Gastrocnemius medialis (tissue), 4 donors: Measurements from ENCODE around the gene PIP5K1C. TPM values are rescaled to one million over a fixed set of nuclear protein-coding genes. Genes with fewer than 3 reads are reported as not detected.

ENCODE experiments used
- ATAC-seq, 2 donors: fragments of 150-250 bp; one replicate each; pipeline ENCODE4 v1.9.1; 2016
- DNase-seq, 2 donors: peaks; one replicate each; pipeline ENCODE4 v3.0.0-alpha.2; 2019
- H3K27ac ChIP-seq, 4 donors: fragments of 200-600 bp; sonication (generic); 1 replicate in 1 of 4; 2 replicates in 3 of 4; pipeline ENCODE4 v1.5.1; 2016 to 2018; ENCODE audit warnings: mild to moderate bottlenecking in 2 of 4, moderate library complexity in 1 of 4
- H3K27me3 ChIP-seq, 3 donors: fragments of 200-600 bp; sonication (generic) in 2 of 3; 1 replicate in 1 of 3; 2 replicates in 2 of 3; pipeline versions ENCODE4 v1.5.1 to v1.6.0; 2016 to 2019; ENCODE audit warnings: mild to moderate bottlenecking in 1 of 3, moderate library complexity in 1 of 3
- H3K36me3 ChIP-seq, 2 donors: fragments of 200-600 bp; sonication (generic) in 1 of 2; one replicate each; pipeline ENCODE4 v1.5.1; 2017 to 2018
- H3K4me1 ChIP-seq, 2 donors: fragments of 200-600 bp; sonication (generic) in 1 of 2; one replicate each; pipeline ENCODE4 v1.5.1; 2016 to 2017; ENCODE audit warnings: mild to moderate bottlenecking in 2 of 2
- H3K4me3 ChIP-seq, 4 donors: fragments of 200-600 bp; sonication (generic) in 3 of 4; 1 replicate in 1 of 4; 2 replicates in 3 of 4; pipeline ENCODE4 v1.5.1; 2016 to 2019; ENCODE audit warnings: mild to moderate bottlenecking in 2 of 4
- H3K9me3 ChIP-seq, 3 donors: fragments of 200-600 bp; sonication (generic) in 2 of 3; 1 replicate in 1 of 3; 2 replicates in 2 of 3; pipeline ENCODE4 v1.5.1; 2016 to 2019
- CTCF ChIP-seq, 5 experiments: fragments of 450-650 bp in 3 of 5; fragments of 200-600 bp in 2 of 5; sonication (generic) in 2 of 5; IDR thresholded peaks in 4 of 5; conservative IDR thresholded peaks in 1 of 5; 1 replicate in 4 of 5; 2 replicates in 1 of 5; pipeline ENCODE4 v1.5.1; 2016 to 2019; ENCODE audit warnings: antibody characterized with exemption in 5 of 5, mild to moderate bottlenecking in 3 of 5, moderate library complexity in 3 of 5
- POLR2A ChIP-seq, 2 donors: fragments of 450-650 bp; IDR thresholded peaks; one replicate each; pipeline ENCODE4 v1.6.1; 2017; ENCODE audit warnings: antibody characterized with exemption in 2 of 2, mild to moderate bottlenecking in 2 of 2, moderate library complexity in 2 of 2
- in situ Hi-C, 4 donors: fragments of 200-750 bp; cut with MboI; loops; one replicate each; pipeline versions ENCODE4 v1.15.0 to v1.8.0; 2017; ENCODE audit warnings: low sequenced_read_pairs in 4 of 4
- intact Hi-C: fragments of 100-400 bp; cut with DNase I; formaldehyde crosslinking; loops from one replicate; pipeline ENCODE4 v1.15.1; 2023; ENCODE audit warnings: low total_unique reads
- total RNA-seq, 4 donors: library from RNA; depleted of rRNA; stranded (reverse); fragments of >200 nt; gene quantifications; one replicate each; pipeline versions ENCODE4 v1.1.0 to v1.2.3, GENCODE V29; 2016

PIP5K1C gene
- total RNA-seq, 4 donors from 2014 or later: 8.2 to 18.0 (median 17.3) TPM

GRCh38 chr19:3621689-3622088, 78.6 kb downstream of the PIP5K1C start:
- Histone ChIP-seq H3K27me3 (no peaks in the 10 kb centered on the region), H3K36me3 (peaks cover 0 to 23% of the 10 kb centered on the region in 2 donors), H3K9me3 (no peaks in the 10 kb centered on the region), H3K27ac (no peak overlapping the region), H3K4me3 (no peak overlapping the region), H3K4me1 (peaks cover 14 to 23% of the 10 kb centered on the region in 2 donors)
- intact Hi-C loops (no loop called here), in situ Hi-C loops (no loop called here)
- DNase-seq: no peak
- no peak for ATAC-seq
- TF ChIP-seq CTCF (IDR thresholded peaks at IDR 0.05 in 4 of 5, conservative IDR thresholded peaks at IDR 0.05 in 1 of 5): no peak
- TF ChIP-seq POLR2A (IDR thresholded peaks at IDR 0.05): no peak

- H3K9me3 ChIP-seq: no peaks in the 10 kb centered on the region
- no peaks in the 10 kb centered on the region for H3K27me3 ChIP-seq
- ATAC-seq: no peak
- in situ Hi-C loops: no loop called here
- no peak overlapping the region for H3K27ac ChIP-seq
- H3K4me1 ChIP-seq: peaks cover 13 to 22% of the 10 kb centered on the region in 2 donors
- intact Hi-C loops: no loop called here
- no peak for DNase-seq
- no peak for TF ChIP-seq CTCF (IDR thresholded peaks at IDR 0.05 in 4 of 5, conservative IDR thresholded peaks at IDR 0.05 in 1 of 5)
- no peak for TF ChIP-seq POLR2A (IDR thresholded peaks at IDR 0.05)
- peaks cover 0 to 26% of the 10 kb centered on the region in 2 donors for H3K36me3 ChIP-seq
- H3K4me3 ChIP-seq: no peak overlapping the region
These were observed 79.3 kb downstream of the PIP5K1C start for GRCh38 chr19:3620817-3621547.

- ATAC-seq: no peak
- Histone ChIP-seq H3K27ac (no peak overlapping the region), H3K4me1 (peaks cover 6 to 15% of the 10 kb centered on the region in 2 donors), H3K9me3 (no peaks in the 10 kb centered on the region), H3K4me3 (no peak overlapping the region), H3K27me3 (no peaks in the 10 kb centered on the region), H3K36me3 (peaks cover 0 to 28% of the 10 kb centered on the region in 2 donors)
- DNase-seq: no peak
- TF ChIP-seq POLR2A (IDR thresholded peaks at IDR 0.05): no peak
- TF ChIP-seq CTCF (IDR thresholded peaks at IDR 0.05 in 4 of 5, conservative IDR thresholded peaks at IDR 0.05 in 1 of 5): no peak
- in situ Hi-C loops (no loop called here), intact Hi-C loops (no loop called here)
These were observed 80.0 kb downstream of the PIP5K1C start for GRCh38 chr19:3620145-3620816.

GRCh38 chr19:3619631-3620012, 80.6 kb downstream of the PIP5K1C start:
- in situ Hi-C loops: no loop called here
- Histone ChIP-seq H3K4me1 (peaks cover 0 to 8% of the 10 kb centered on the region in 2 donors), H3K27me3 (no peaks in the 10 kb centered on the region), H3K9me3 (no peaks in the 10 kb centered on the region), H3K27ac (no peak overlapping the region), H3K36me3 (peaks cover 0 to 28% of the 10 kb centered on the region in 2 donors), H3K4me3 (no peak overlapping the region)
- intact Hi-C loops: loop anchor here (2.0 to 5.0 kb wide), 3 partner anchors 33 to 317 kb away; no protein-coding TSS in a partner anchor
- peak in 1 of 2 donors; percentile 11 for DNase-seq
- ATAC-seq: no peak
- TF ChIP-seq POLR2A (IDR thresholded peaks at IDR 0.05) (no peak), CTCF (IDR thresholded peaks at IDR 0.05 in 4 of 5, conservative IDR thresholded peaks at IDR 0.05 in 1 of 5) (no peak)
